D721Med (cell line): ENCODE results near the gene IFT52.
A peak's percentile ranks its signal among the peaks of the same experiment; 100 is the strongest.

Experiments
- DNase-seq: peaks from one replicate; pipeline ENCODE4 v3.0.0; 2011; ENCODE audit warnings: low spot score; ENCODE audit not compliant: insufficient read length
- FAIRE-seq: peaks from 2 replicates; lab custom pipeline; 2011; peaks lifted over from hg19 to GRCh38; lab: Jason Lieb, UNC
- TF ChIP-seq, protein P1 (sequence below): IDR thresholded peaks from 2 replicates; pipeline ENCODE4 v1.5.1; 2012; ENCODE audit warnings: mild to moderate bottlenecking, control low read depth; ENCODE audit not compliant: insufficient read depth; ENCODE audit errors: missing control alignments

The IFT52 gene

DNA sequence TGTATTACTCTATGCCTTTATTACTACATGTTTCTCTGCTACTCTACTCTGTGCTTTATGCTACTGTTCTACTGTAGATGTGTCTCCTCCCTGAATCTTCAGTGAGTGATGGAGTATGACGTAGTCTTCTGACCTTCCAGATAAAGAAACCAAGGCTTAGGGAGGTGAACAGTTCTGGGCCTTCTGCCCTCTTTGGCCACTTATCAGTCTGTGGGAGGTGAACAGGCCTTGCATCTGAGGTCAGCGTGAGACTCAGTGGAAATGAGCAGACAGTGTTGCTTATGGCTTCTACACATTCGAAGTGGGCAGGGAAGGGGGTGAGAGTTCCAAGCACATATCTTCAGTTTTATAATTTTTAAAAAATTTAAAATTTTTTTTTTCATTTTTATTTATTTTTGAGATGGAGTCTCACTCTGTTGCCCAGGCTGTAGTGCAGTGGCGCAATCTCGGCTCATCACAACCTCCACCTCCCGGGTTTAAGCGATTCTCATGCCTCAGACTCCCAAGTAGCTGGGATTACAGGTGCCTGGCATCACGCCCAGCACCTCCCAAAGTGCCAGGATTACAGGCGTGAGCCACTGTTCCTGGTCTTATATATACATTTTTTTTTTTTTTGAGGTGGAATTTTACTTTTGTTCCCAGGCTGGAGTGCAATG, 100.3 kb downstream of the IFT52 start:
- TF ChIP-seq, protein P1, sequence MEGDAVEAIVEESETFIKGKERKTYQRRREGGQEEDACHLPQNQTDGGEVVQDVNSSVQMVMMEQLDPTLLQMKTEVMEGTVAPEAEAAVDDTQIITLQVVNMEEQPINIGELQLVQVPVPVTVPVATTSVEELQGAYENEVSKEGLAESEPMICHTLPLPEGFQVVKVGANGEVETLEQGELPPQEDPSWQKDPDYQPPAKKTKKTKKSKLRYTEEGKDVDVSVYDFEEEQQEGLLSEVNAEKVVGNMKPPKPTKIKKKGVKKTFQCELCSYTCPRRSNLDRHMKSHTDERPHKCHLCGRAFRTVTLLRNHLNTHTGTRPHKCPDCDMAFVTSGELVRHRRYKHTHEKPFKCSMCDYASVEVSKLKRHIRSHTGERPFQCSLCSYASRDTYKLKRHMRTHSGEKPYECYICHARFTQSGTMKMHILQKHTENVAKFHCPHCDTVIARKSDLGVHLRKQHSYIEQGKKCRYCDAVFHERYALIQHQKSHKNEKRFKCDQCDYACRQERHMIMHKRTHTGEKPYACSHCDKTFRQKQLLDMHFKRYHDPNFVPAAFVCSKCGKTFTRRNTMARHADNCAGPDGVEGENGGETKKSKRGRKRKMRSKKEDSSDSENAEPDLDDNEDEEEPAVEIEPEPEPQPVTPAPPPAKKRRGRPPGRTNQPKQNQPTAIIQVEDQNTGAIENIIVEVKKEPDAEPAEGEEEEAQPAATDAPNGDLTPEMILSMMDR, result no peak
- DNase-seq (no peak), FAIRE-seq (no peak)

DNA sequence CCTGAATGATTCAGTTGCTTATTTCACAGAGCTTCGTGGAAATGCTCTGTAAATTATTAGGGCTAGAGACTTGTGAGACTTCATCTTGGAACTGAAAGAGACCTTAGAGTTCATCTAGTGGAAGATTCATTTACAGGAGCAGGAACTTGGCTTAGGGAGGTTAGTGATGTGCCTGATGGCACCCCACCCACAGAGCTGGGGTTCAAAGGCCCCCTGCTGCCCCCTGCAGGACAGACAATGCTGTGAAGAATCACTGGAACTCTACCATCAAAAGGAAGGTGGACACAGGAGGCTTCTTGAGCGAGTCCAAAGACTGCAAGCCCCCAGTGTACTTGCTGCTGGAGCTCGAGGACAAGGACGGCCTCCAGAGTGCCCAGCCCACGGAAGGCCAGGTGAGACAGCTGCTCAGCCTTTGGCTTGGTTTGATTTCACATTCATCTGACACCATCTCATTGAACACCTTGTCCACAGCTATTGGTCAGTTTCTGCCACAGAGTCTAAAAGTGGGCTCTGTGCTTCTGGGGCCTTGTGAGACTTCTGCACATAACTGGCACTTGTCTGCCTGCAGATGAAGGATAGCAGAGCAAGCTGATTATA, 101.3 kb downstream of the IFT52 start:
- DNase-seq, result peak; percentile 57
- TF ChIP-seq, protein P1, result peak; percentile 56
- FAIRE-seq, result no peak

DNA sequence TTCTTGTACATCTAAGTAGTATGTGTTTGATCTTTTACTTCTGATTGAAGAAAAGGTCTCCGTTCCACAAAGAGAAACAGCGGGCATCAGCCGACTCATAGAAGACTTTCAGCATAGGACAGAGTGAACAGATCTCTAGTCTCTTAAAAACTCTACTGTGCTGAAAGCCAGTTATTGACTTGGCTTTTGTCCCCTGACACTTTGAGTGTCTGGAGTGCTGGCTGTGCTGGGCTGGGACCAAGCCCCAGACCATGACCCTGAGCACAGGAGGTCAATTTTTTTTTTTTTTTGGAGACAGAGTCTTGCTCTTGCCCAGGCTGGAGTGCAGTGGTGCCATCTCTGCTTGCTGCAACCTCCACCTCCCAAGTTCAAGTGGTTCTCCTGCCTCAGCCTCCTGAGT, 104.0 kb downstream of the IFT52 start:
- DNase-seq (no peak), FAIRE-seq (no peak)
- TF ChIP-seq, protein P1, result no peak

DNA sequence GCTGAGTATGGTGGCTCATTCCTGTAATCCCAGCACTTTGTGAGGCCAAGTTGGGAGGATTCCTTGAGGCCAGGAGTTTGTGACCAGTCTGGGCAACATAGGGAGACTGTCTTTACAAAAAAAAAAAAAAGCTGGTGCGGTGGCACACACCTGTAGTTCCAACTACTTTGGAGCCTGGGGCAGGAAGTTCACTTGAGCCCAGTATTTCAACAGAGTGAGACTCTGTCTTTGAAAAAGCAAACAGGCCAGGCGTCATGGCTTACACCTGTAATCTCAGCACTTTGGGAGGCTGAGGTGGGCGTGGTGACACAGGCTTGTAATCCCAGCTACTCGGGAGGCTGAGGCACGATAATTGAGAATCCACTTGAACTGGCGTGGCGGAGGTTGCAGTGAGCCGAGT, 104.8 kb downstream of the IFT52 start:
- FAIRE-seq, result no peak
- TF ChIP-seq, protein P1, result no peak

More for the DNA sequence above, 104.8 kb downstream of the IFT52 start:
- DNase-seq, result no peak
